Neural progenitor cell (in vitro differentiated cells): Measurements from ENCODE around the gene TBC1D3.
"Not testable (repeated sequence)": the region's sequence is repeated elsewhere in the genome, so short reads cannot be mapped to it uniquely, and the experiment has no call there.

ENCODE experiments used
- CTCF ChIP-seq: fragments of 200-600 bp; sonication (generic); IDR thresholded peaks from 2 replicates; pipeline ENCODE4 v1.5.1; 2017; ENCODE audit warnings: antibody characterized with exemption, mild to moderate bottlenecking
- EZH2 ChIP-seq: fragments of 200-600 bp; sonication (generic); IDR thresholded peaks from 2 replicates; pipeline ENCODE4 v1.6.1; 2017; ENCODE audit warnings: antibody characterized with exemption, mild to moderate bottlenecking, moderate library complexity
- EZH2phosphoT487 ChIP-seq: fragments of 200-600 bp; sonication (generic); IDR thresholded peaks from 2 replicates; pipeline ENCODE4 v1.6.1; 2017; ENCODE audit warnings: antibody characterized with exemption

- not testable (repeated sequence) for TF ChIP-seq CTCF, EZH2, EZH2phosphoT487
Measured at GRCh38 chr17:38220867-38221266, 28.5 kb upstream of the TBC1D3 start.
